Measurements from ENCODE around the gene TSEN34.
A peak's percentile ranks its signal among the peaks of the same experiment; 100 is the strongest.

The TSEN34 gene

GRCh38 chr19:54191011-54191810, at the start of gene TSEN34:
Gene TSEN34, plus strand, starts transcription at chr19:54191308. Its CDS starts 57 bp downstream, at chr19:54191365.
- H3K9ac ChIP-seq (ENCODE audit: low read length in 2 of 2): peak within 1 kb of the TSS; percentile 69 to 94
- H3K27me3 ChIP-seq (ENCODE audit: control insufficient read depth in 1 of 2, insufficient read depth in 2 of 2, low read length in 2 of 2): no peaks in the 10 kb centered on the region
- no peaks in the 10 kb centered on the region for H3K9me3 ChIP-seq (ENCODE audit: control insufficient read depth in 2 of 2, low read length in 2 of 2)
- H3K27ac ChIP-seq (ENCODE audit: low read length): peak within 1 kb of the TSS; percentile 97
- peak within 1 kb of the TSS; percentile 87 to 91 for H3K4me3 ChIP-seq (ENCODE audit: low read length in 2 of 2)
- peaks cover 10% of the 10 kb centered on the region in 2 donors for H3K36me3 ChIP-seq (ENCODE audit: control insufficient read depth in 2 of 2, insufficient read depth in 2 of 2, low read length in 2 of 2)
- peaks cover 25% of the 10 kb centered on the region for H3K4me1 ChIP-seq (ENCODE audit: control insufficient read depth, insufficient read depth, low read length)

GRCh38 chr19:54141356-54141755, 49.8 kb upstream of the TSEN34 start:
- Histone ChIP-seq H3K9ac (ENCODE audit: low read length in 2 of 2) (no peak overlapping the region), H3K9me3 (ENCODE audit: control insufficient read depth in 2 of 2, low read length in 2 of 2) (no peaks in the 10 kb centered on the region), H3K27ac (ENCODE audit: low read length) (no peak overlapping the region), H3K36me3 (ENCODE audit: control insufficient read depth in 2 of 2, insufficient read depth in 2 of 2, low read length in 2 of 2) (peaks cover 39 to 43% of the 10 kb centered on the region in 2 donors), H3K4me1 (ENCODE audit: control insufficient read depth, insufficient read depth, low read length) (peaks cover 29% of the 10 kb centered on the region), H3K27me3 (ENCODE audit: control insufficient read depth in 1 of 2, insufficient read depth in 2 of 2, low read length in 2 of 2) (no peaks in the 10 kb centered on the region), H3K4me3 (ENCODE audit: low read length in 2 of 2) (no peak overlapping the region)

GRCh38 chr19:54142166-54142780, 48.8 kb upstream of the TSEN34 start:
- H3K4me1 ChIP-seq (ENCODE audit: control insufficient read depth, insufficient read depth, low read length): peaks cover 31% of the 10 kb centered on the region
- H3K27ac ChIP-seq (ENCODE audit: low read length): no peak overlapping the region
- peaks cover 49 to 53% of the 10 kb centered on the region in 2 donors for H3K36me3 ChIP-seq (ENCODE audit: control insufficient read depth in 2 of 2, insufficient read depth in 2 of 2, low read length in 2 of 2)
- H3K27me3 ChIP-seq (ENCODE audit: control insufficient read depth in 1 of 2, insufficient read depth in 2 of 2, low read length in 2 of 2): no peaks in the 10 kb centered on the region
- no peak overlapping the region for H3K4me3 ChIP-seq (ENCODE audit: low read length in 2 of 2)
- no peaks in the 10 kb centered on the region for H3K9me3 ChIP-seq (ENCODE audit: control insufficient read depth in 2 of 2, low read length in 2 of 2)
- H3K9ac ChIP-seq (ENCODE audit: low read length in 2 of 2): no peak overlapping the region

GRCh38 chr19:54145541-54146158, 45.5 kb upstream of the TSEN34 start:
- Histone ChIP-seq H3K9ac (ENCODE audit: low read length in 2 of 2) (no peak overlapping the region), H3K27ac (ENCODE audit: low read length) (no peak overlapping the region), H3K4me3 (ENCODE audit: low read length in 2 of 2) (no peak overlapping the region), H3K36me3 (ENCODE audit: control insufficient read depth in 2 of 2, insufficient read depth in 2 of 2, low read length in 2 of 2) (peaks cover 68 to 69% of the 10 kb centered on the region in 2 donors), H3K4me1 (ENCODE audit: control insufficient read depth, insufficient read depth, low read length) (peaks cover 13% of the 10 kb centered on the region), H3K9me3 (ENCODE audit: control insufficient read depth in 2 of 2, low read length in 2 of 2) (no peaks in the 10 kb centered on the region), H3K27me3 (ENCODE audit: control insufficient read depth in 1 of 2, insufficient read depth in 2 of 2, low read length in 2 of 2) (no peaks in the 10 kb centered on the region)

GRCh38 chr19:54147676-54148075, 43.4 kb upstream of the TSEN34 start:
- Histone ChIP-seq H3K9ac (ENCODE audit: low read length in 2 of 2) (no peak overlapping the region), H3K27me3 (ENCODE audit: control insufficient read depth in 1 of 2, insufficient read depth in 2 of 2, low read length in 2 of 2) (no peaks in the 10 kb centered on the region), H3K4me3 (ENCODE audit: low read length in 2 of 2) (no peak overlapping the region), H3K36me3 (ENCODE audit: control insufficient read depth in 2 of 2, insufficient read depth in 2 of 2, low read length in 2 of 2) (peaks cover 73 to 79% of the 10 kb centered on the region in 2 donors), H3K9me3 (ENCODE audit: control insufficient read depth in 2 of 2, low read length in 2 of 2) (no peaks in the 10 kb centered on the region), H3K27ac (ENCODE audit: low read length) (no peak overlapping the region), H3K4me1 (ENCODE audit: control insufficient read depth, insufficient read depth, low read length) (peaks cover 9% of the 10 kb centered on the region)

GRCh38 chr19:54148158-54148557, 43.0 kb upstream of the TSEN34 start:
- no peaks in the 10 kb centered on the region for H3K9me3 ChIP-seq (ENCODE audit: control insufficient read depth in 2 of 2, low read length in 2 of 2)
- H3K9ac ChIP-seq (ENCODE audit: low read length in 2 of 2): no peak overlapping the region
- no peaks in the 10 kb centered on the region for H3K27me3 ChIP-seq (ENCODE audit: control insufficient read depth in 1 of 2, insufficient read depth in 2 of 2, low read length in 2 of 2)
- no peak overlapping the region for H3K27ac ChIP-seq (ENCODE audit: low read length)
- no peak overlapping the region for H3K4me3 ChIP-seq (ENCODE audit: low read length in 2 of 2)
- peaks cover 10% of the 10 kb centered on the region for H3K4me1 ChIP-seq (ENCODE audit: control insufficient read depth, insufficient read depth, low read length)
- peaks cover 73 to 76% of the 10 kb centered on the region in 2 donors for H3K36me3 ChIP-seq (ENCODE audit: control insufficient read depth in 2 of 2, insufficient read depth in 2 of 2, low read length in 2 of 2)

GRCh38 chr19:54149021-54149812, 41.9 kb upstream of the TSEN34 start:
- no peaks in the 10 kb centered on the region for H3K27me3 ChIP-seq (ENCODE audit: control insufficient read depth in 1 of 2, insufficient read depth in 2 of 2, low read length in 2 of 2)
- H3K9me3 ChIP-seq (ENCODE audit: control insufficient read depth in 2 of 2, low read length in 2 of 2): no peaks in the 10 kb centered on the region
- H3K9ac ChIP-seq (ENCODE audit: low read length in 2 of 2): no peak overlapping the region
- H3K36me3 ChIP-seq (ENCODE audit: control insufficient read depth in 2 of 2, insufficient read depth in 2 of 2, low read length in 2 of 2): peaks cover 68 to 76% of the 10 kb centered on the region in 2 donors
- H3K4me1 ChIP-seq (ENCODE audit: control insufficient read depth, insufficient read depth, low read length): peaks cover 15% of the 10 kb centered on the region
- no peak overlapping the region for H3K4me3 ChIP-seq (ENCODE audit: low read length in 2 of 2)
- no peak overlapping the region for H3K27ac ChIP-seq (ENCODE audit: low read length)

GRCh38 chr19:54151362-54152035, 39.6 kb upstream of the TSEN34 start:
- H3K9me3 ChIP-seq (ENCODE audit: control insufficient read depth in 2 of 2, low read length in 2 of 2): no peaks in the 10 kb centered on the region

GRCh38 chr19:54152267-54152666, 38.8 kb upstream of the TSEN34 start:
- Histone ChIP-seq H3K36me3 (ENCODE audit: control insufficient read depth in 2 of 2, insufficient read depth in 2 of 2, low read length in 2 of 2) (peaks cover 60 to 62% of the 10 kb centered on the region in 2 donors), H3K9me3 (ENCODE audit: control insufficient read depth in 2 of 2, low read length in 2 of 2) (no peaks in the 10 kb centered on the region), H3K4me1 (ENCODE audit: control insufficient read depth, insufficient read depth, low read length) (peaks cover 12% of the 10 kb centered on the region), H3K27me3 (ENCODE audit: control insufficient read depth in 1 of 2, insufficient read depth in 2 of 2, low read length in 2 of 2) (no peaks in the 10 kb centered on the region), H3K4me3 (ENCODE audit: low read length in 2 of 2) (no peak overlapping the region), H3K27ac (ENCODE audit: low read length) (no peak overlapping the region), H3K9ac (ENCODE audit: low read length in 2 of 2) (no peak overlapping the region)

More at GRCh38 chr19:54151362-54152035, 39.6 kb upstream of the TSEN34 start:
- no peak overlapping the region for H3K9ac ChIP-seq (ENCODE audit: low read length in 2 of 2)
- peaks cover 62 to 64% of the 10 kb centered on the region in 2 donors for H3K36me3 ChIP-seq (ENCODE audit: control insufficient read depth in 2 of 2, insufficient read depth in 2 of 2, low read length in 2 of 2)
- no peaks in the 10 kb centered on the region for H3K27me3 ChIP-seq (ENCODE audit: control insufficient read depth in 1 of 2, insufficient read depth in 2 of 2, low read length in 2 of 2)
- H3K4me3 ChIP-seq (ENCODE audit: low read length in 2 of 2): no peak overlapping the region
- no peak overlapping the region for H3K27ac ChIP-seq (ENCODE audit: low read length)
- peaks cover 17% of the 10 kb centered on the region for H3K4me1 ChIP-seq (ENCODE audit: control insufficient read depth, insufficient read depth, low read length)

Data from stomach smooth muscle (tissue), 2 donors.